ENCODE results near the gene WFIKKN1.
A peak's percentile ranks its signal among the peaks of the same experiment; 100 is the strongest.

WFIKKN1 gene

GRCh38 chr16:675884-676564, 45.2 kb downstream of the WFIKKN1 start:
- no peak for DNase-seq

GRCh38 chr16:676565-676902, 45.7 kb downstream of the WFIKKN1 start:
- DNase-seq = no peak

GRCh38 chr16:676913-677312, 46.1 kb downstream of the WFIKKN1 start:
- DNase-seq = no peak

GRCh38 chr16:677316-678190, 46.8 kb downstream of the WFIKKN1 start:
- no peak for DNase-seq

DNA sequence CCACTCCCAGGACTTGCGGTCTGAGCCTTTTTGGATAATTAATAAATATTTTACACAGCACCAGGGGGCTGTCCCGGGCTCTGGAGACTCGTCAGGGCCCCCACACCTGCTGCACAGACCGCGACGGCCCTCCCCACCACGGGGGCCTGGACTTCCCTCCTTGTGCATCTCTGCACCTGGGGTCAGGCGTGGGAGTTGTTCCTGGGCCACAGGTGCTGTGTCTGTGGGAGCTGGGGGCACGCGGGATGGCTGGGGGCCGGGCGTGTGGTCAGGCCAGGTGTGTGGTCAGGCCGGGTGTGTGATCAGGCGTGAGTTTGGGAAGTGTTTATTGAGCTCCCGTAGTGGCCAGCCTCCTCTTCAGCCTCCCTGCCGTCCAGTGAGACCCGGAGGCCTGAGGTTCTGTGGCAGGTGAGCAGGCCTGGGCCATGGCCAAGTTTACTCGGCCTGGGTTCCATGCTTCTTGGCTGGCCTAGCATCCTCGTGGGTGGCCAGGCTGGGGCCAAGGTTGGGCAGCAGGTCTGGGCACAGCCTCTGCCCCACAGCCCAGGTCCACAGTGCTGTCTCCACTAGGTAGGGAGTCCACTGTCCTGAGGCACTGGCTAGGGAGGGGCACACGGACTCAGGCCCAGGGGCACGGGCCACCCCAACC, 47.5 kb downstream of the WFIKKN1 start:
- no peak for DNase-seq

GRCh38 chr16:678858-679813, 48.4 kb downstream of the WFIKKN1 start:
- peak; percentile 35 for DNase-seq

GRCh38 chr16:679814-680624, 49.2 kb downstream of the WFIKKN1 start, which contains the start of gene STUB1:
Gene STUB1, plus strand, starts transcription at chr16:680410. Its CDS starts 116 bp downstream, at chr16:680526.
- peak; percentile 84 for DNase-seq

DNA sequence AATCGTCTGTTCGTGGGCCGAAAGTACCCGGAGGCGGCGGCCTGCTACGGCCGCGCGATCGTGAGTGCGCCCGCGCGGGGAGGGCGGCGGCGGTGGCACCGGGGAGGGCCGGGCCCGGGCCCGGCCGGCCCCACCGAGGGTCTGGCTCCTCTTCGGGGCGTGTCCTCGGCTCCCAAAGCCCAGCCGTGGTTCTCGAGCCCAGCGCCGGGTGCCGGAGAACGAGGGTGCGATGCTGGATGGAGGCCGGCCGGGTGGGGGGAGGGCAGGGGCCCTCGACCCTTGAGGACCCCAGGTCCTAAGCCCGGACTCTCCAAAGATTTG, 49.8 kb downstream of the WFIKKN1 start:
- no peak for DNase-seq

DNA sequence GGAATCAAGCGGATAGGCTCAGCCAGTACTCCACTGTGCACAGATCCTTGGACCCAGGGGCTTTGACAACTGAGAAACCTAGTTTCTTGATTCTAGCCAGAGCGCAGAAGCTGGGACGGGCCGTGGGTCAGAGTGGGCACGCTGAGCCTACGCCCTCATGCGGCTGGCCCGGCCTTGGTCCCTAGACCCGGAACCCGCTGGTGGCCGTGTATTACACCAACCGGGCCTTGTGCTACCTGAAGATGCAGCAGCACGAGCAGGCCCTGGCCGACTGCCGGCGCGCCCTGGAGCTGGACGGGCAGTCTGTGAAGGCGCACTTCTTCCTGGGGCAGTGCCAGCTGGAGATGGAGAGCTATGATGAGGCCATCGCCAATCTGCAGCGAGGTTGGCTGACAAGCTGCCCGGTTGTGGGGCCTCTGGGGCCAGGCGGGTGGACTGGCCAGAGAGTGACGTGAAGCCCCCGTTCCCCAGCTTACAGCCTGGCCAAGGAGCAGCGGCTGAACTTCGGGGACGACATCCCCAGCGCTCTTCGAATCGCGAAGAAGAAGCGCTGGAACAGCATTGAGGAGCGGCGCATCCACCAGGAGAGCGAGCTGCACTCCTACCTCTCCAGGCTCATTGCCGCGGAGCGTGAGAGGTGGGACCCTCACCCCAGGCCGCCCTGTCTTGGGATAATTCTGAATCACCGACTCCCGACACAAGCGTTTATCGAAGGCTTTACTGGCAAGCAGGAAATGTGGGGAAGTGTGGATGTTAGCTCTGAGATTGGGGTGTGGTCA, 50.4 kb downstream of the WFIKKN1 start:
- no peak for DNase-seq

DNA sequence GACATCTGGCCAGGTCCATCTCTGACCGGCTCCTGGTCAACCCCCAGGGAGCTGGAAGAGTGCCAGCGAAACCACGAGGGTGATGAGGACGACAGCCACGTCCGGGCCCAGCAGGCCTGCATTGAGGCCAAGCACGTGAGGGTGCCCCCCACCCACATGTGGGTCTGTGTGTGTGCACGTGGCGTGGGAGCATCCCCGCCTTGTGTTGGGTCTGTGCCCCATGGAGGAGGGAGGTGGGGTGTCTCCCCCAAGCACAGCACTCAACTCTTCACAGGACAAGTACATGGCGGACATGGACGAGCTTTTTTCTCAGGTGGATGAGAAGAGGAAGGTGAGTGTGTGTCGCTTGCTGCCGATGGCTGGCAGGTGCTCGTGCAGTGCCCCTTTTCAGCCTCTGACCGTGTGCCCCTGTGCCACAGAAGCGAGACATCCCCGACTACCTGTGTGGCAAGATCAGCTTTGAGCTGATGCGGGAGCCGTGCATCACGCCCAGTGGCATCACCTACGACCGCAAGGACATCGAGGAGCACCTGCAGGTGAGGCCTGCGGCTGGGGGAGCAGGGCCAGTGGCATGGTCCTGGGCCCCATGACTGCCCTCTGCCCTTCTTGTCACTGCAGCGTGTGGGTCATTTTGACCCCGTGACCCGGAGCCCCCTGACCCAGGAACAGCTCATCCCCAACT, 51.1 kb downstream of the WFIKKN1 start:
- no peak for DNase-seq

DNA sequence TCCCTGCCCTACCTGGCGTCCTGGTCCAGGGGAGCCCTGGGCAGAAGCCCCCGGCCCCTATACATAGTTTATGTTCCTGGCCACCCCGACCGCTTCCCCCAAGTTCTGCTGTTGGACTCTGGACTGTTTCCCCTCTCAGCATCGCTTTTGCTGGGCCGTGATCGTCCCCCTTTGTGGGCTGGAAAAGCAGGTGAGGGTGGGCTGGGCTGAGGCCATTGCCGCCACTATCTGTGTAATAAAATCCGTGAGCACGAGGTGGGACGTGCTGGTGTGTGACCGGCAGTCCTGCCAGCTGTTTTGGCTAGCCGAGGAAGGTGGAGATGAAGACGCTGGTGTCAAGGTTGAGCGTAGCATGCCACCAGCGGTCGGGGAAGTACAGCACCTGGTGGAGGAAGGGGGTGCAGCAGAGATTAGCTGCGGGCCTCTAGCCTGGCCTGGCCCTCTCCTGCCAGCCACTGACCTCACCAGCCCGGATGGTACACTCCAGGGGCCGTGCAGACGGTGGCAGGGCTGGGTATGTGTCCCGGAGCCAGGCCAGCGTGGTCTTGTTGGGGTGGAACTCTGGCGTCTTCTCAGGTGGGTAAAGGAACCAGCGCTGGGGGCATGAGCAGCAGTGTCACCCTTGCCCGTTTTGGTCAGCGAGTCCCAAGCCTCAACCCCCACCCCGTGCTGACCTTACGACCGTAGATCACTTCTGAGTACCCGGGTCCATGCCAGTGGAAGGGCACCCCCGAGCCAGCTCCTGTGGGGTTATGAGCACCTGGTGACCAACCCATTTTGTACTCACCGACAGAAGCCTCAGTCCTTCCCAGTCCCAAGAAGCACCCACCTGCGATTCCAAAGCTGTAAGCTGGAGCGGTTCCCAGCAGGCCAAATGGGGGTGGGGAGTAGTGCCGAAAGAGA, 52.0 kb downstream of the WFIKKN1 start:
- no peak for DNase-seq

- DNase-seq = no peak
Observed at GRCh38 chr16:683396-684070, 52.7 kb downstream of the WFIKKN1 start.
